Neural crest cell (in vitro differentiated cells): ENCODE data around the gene CMPK1. TPM values are rescaled to one million over a fixed set of nuclear protein-coding genes. Genes with fewer than 3 reads are reported as not detected.

Source experiments
- DNase-seq: peaks from one replicate; pipeline ENCODE4 v3.0.0; 2021; ENCODE audit warnings: low read depth, mixed read lengths, low spot score
- H3K27ac Mint-ChIP-seq: one replicate; pipeline ENCODE4 v1.8.0; 2021; ENCODE audit warnings: mild to moderate bottlenecking, mixed read lengths; ENCODE audit not compliant: unreplicated experiment
- H3K27me3 Mint-ChIP-seq: 2 replicates; pipeline ENCODE4 v1.8.0; 2021; ENCODE audit warnings: low read depth, mild to moderate bottlenecking, mixed read lengths
- H3K36me3 Mint-ChIP-seq: 2 replicates; pipeline ENCODE4 v1.8.0; 2021; ENCODE audit warnings: low read depth, mild to moderate bottlenecking, mixed read lengths
- H3K4me1 Mint-ChIP-seq: 2 replicates; pipeline ENCODE4 v1.8.0; 2021; ENCODE audit warnings: mixed read lengths
- H3K4me3 Mint-ChIP-seq: one replicate; pipeline ENCODE4 v1.8.0; 2021; ENCODE audit warnings: mild to moderate bottlenecking, mixed read lengths
- H3K9me3 Mint-ChIP-seq: 2 replicates; pipeline ENCODE4 v1.8.0; 2021; ENCODE audit warnings: mixed read lengths
- total RNA-seq: library from RNA; stranded (reverse); gene quantifications from 2 replicates; pipeline ENCODE4 v1.2.1, GENCODE V29; 2021
- TF ChIP-seq, protein P1 (sequence below): fragments of 200-600 bp; sonication (generic); conservative IDR thresholded peaks from 2 replicates; pipeline ENCODE4 v1.5.0; 2021; ENCODE audit warnings: antibody characterized with exemption, mild to moderate bottlenecking

The CMPK1 gene
- total RNA-seq, 1 donor from 2014 or later, result 59.3 TPM

- Mint-ChIP-seq H3K27ac (no peak overlapping the region), H3K9me3 (no peaks in the 10 kb centered on the region), H3K27me3 (no peaks in the 10 kb centered on the region), H3K4me1 (peaks cover 17% of the 10 kb centered on the region), H3K4me3 (no peak overlapping the region), H3K36me3 (no peaks in the 10 kb centered on the region)
- TF ChIP-seq, protein P1, sequence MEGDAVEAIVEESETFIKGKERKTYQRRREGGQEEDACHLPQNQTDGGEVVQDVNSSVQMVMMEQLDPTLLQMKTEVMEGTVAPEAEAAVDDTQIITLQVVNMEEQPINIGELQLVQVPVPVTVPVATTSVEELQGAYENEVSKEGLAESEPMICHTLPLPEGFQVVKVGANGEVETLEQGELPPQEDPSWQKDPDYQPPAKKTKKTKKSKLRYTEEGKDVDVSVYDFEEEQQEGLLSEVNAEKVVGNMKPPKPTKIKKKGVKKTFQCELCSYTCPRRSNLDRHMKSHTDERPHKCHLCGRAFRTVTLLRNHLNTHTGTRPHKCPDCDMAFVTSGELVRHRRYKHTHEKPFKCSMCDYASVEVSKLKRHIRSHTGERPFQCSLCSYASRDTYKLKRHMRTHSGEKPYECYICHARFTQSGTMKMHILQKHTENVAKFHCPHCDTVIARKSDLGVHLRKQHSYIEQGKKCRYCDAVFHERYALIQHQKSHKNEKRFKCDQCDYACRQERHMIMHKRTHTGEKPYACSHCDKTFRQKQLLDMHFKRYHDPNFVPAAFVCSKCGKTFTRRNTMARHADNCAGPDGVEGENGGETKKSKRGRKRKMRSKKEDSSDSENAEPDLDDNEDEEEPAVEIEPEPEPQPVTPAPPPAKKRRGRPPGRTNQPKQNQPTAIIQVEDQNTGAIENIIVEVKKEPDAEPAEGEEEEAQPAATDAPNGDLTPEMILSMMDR, result no peak
- DNase-seq, result no peak
These were observed 612 bp upstream of the CMPK1 start for GRCh38 chr1:47332779-47333577.

GRCh38 chr1:47333922-47334764 lies 553 bp downstream of the CMPK1 start:
- TF ChIP-seq, protein P1, result peak; percentile 20
- Mint-ChIP-seq H3K4me1 (peaks cover 20% of the 10 kb centered on the region), H3K27ac (peak overlapping the region; percentile 96), H3K36me3 (no peaks in the 10 kb centered on the region), H3K4me3 (peak overlapping the region; percentile 100), H3K9me3 (no peaks in the 10 kb centered on the region), H3K27me3 (no peaks in the 10 kb centered on the region)
- DNase-seq, result peak; percentile 66

- Mint-ChIP-seq H3K27me3 (no peaks in the 10 kb centered on the region), H3K36me3 (peaks cover 3% of the 10 kb centered on the region), H3K9me3 (no peaks in the 10 kb centered on the region), H3K4me3 (peak overlapping the region; percentile 100), H3K27ac (peak overlapping the region; percentile 96), H3K4me1 (peaks cover 24% of the 10 kb centered on the region)
- DNase-seq, result no peak
- TF ChIP-seq, protein P1, result no peak
These were observed 1.3 kb downstream of the CMPK1 start for GRCh38 chr1:47334765-47335435.

GRCh38 chr1:47337350-47337749 lies 3.8 kb downstream of the CMPK1 start:
- TF ChIP-seq, protein P1, result no peak
- no peak overlapping the region for H3K27ac Mint-ChIP-seq
- no peaks in the 10 kb centered on the region for H3K27me3 Mint-ChIP-seq
- H3K9me3 Mint-ChIP-seq, result no peaks in the 10 kb centered on the region
- H3K4me1 Mint-ChIP-seq, result peaks cover 24% of the 10 kb centered on the region
- no peak overlapping the region for H3K4me3 Mint-ChIP-seq
- no peak for DNase-seq
- H3K36me3 Mint-ChIP-seq, result peaks cover 3% of the 10 kb centered on the region
